GM19025 (cell line): ENCODE measurements around the gene B4GALT5.
"Not testable (repeated sequence)": the region's sequence is repeated elsewhere in the genome, so short reads cannot be mapped to it uniquely, and the experiment has no call there.

Source experiments
- ATAC-seq: cut with Tn5 transposase; IDR thresholded peaks from one replicate; pipeline ENCODE4 v1.9.1; 2021; ENCODE audit warnings: mild to moderate bottlenecking, low read depth, moderate library complexity; ENCODE audit not compliant: unreplicated experiment

Gene B4GALT5

GRCh38 chr20:49739042-49739441, 25.4 kb upstream of the B4GALT5 start:
- ATAC-seq, result no peak

GRCh38 chr20:49737260-49737659, 23.6 kb upstream of the B4GALT5 start:
- no peak for ATAC-seq

GRCh38 chr20:49729780-49730179, 16.1 kb upstream of the B4GALT5 start:
- no peak for ATAC-seq

- no peak for ATAC-seq
Observed at GRCh38 chr20:49727894-49728885, 14.5 kb upstream of the B4GALT5 start.

GRCh38 chr20:49727478-49727877, 13.8 kb upstream of the B4GALT5 start:
- no peak for ATAC-seq

GRCh38 chr20:49725694-49726093, 12.0 kb upstream of the B4GALT5 start:
- ATAC-seq, result no peak

- ATAC-seq, result not testable (repeated sequence)
Observed at GRCh38 chr20:49725224-49725606, 11.5 kb upstream of the B4GALT5 start.

GRCh38 chr20:49724408-49725223, 10.9 kb upstream of the B4GALT5 start:
- no peak for ATAC-seq

GRCh38 chr20:49723758-49724157, 10.1 kb upstream of the B4GALT5 start:
- not testable (repeated sequence) for ATAC-seq

- ATAC-seq, result not testable (repeated sequence)
Observed at GRCh38 chr20:49721326-49721725, 7.6 kb upstream of the B4GALT5 start.

GRCh38 chr20:49715466-49715865, 1.8 kb upstream of the B4GALT5 start:
- ATAC-seq, result no peak

- peak; percentile 41 for ATAC-seq
Observed at GRCh38 chr20:49712996-49713752, 504 bp downstream of the B4GALT5 start.

GRCh38 chr20:49712646-49712995, 1.1 kb downstream of the B4GALT5 start:
- ATAC-seq, result no peak

GRCh38 chr20:49712118-49712517, 1.6 kb downstream of the B4GALT5 start:
- ATAC-seq, result no peak

- no peak for ATAC-seq
Observed at GRCh38 chr20:49711667-49711987, 2.1 kb downstream of the B4GALT5 start.

GRCh38 chr20:49710971-49711666, 2.6 kb downstream of the B4GALT5 start:
- no peak for ATAC-seq

- ATAC-seq, result no peak
Observed at GRCh38 chr20:49707118-49707517, 6.6 kb downstream of the B4GALT5 start.

GRCh38 chr20:49706630-49707091, 7.0 kb downstream of the B4GALT5 start:
- no peak for ATAC-seq

GRCh38 chr20:49705893-49706292, 7.8 kb downstream of the B4GALT5 start:
- ATAC-seq, result not testable (repeated sequence)

- ATAC-seq, result no peak
Observed at GRCh38 chr20:49705358-49705757, 8.3 kb downstream of the B4GALT5 start.
